ENCODE measurements around the gene UGT1A4. TPM values are rescaled to one million over a fixed set of nuclear protein-coding genes. Genes with fewer than 3 reads are reported as not detected.

The UGT1A4 gene
- polyA plus RNA-seq, 3 donors: not detected

DNA sequence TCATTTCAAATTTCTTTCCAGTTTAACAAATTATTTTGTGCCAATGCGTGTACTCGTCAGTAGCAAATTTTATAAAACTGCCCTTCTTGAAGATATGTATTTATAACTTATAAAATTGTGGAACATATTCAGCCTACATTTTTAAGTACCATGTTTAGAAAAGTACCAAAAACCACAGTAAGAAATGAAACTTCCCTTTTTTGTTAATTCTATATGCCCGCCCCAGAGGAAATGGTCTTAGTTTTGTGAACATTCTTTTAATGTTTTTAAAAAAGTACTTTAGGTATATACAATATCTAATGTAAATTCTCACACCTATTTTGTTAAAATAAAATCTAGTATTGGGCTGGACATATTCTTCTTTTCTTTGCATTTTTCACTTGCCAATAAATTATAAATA, 45.6 kb upstream of the UGT1A4 start:
- Histone ChIP-seq H4K20me1 (ENCODE audit: insufficient read depth, low read length) (no peaks in the 10 kb centered on the region), H3K4me1 (ENCODE audit: control insufficient read depth in 1 of 2, insufficient read depth in 2 of 2, low read length in 2 of 2) (no peaks in the 10 kb centered on the region), H2AFZ (ENCODE audit: insufficient read depth, low read depth, low read length, poor library complexity, severe bottlenecking) (no peak overlapping the region), H3K36me3 (replicated peaks in 1 of 2; ENCODE audit: control insufficient read depth in 1 of 2, insufficient read depth in 2 of 2, low read length in 2 of 2) (no peaks in the 10 kb centered on the region), H3K79me2 (ENCODE audit: insufficient read depth, low read length) (no peaks in the 10 kb centered on the region), H3K27ac (ENCODE audit: low read depth in 1 of 2, low read length in 2 of 2) (no peak overlapping the region), H3K9me3 (replicated peaks in 1 of 2; ENCODE audit: control insufficient read depth in 1 of 2, insufficient read depth in 1 of 2, low read length in 2 of 2) (no peaks in the 10 kb centered on the region), H3K27me3 (ENCODE audit: control insufficient read depth in 2 of 2, insufficient read depth in 2 of 2, low read length in 2 of 2) (no peaks in the 10 kb centered on the region), H3K9ac (ENCODE audit: insufficient read depth, low read length, poor library complexity, severe bottlenecking) (no peak overlapping the region), H3K4me3 (replicated peaks in 1 of 3; ENCODE audit: low read depth in 2 of 3, low read length in 3 of 3) (no peak overlapping the region), H3K4me2 (replicated peaks; ENCODE audit: extremely low read depth, low read length, poor library complexity, severe bottlenecking) (no peak overlapping the region)
- no peaks in the 10 kb centered on the region for H3K36me3 Mint-ChIP-seq
- no peaks in the 10 kb centered on the region for H3K4me1 Mint-ChIP-seq
- no peak for TF ChIP-seq CTCF (IDR thresholded peaks at IDR 0.05)
- intact Hi-C loops (cut with micrococcal nuclease): no loop called here
- H3K27ac Mint-ChIP-seq: no peak overlapping the region
- H3K4me3 Mint-ChIP-seq: no peak overlapping the region
- no peak for DNase-seq
- H3K9me3 Mint-ChIP-seq: peaks cover 0 to 4% (median 2%) of the 10 kb centered on the region in 7 donors
- H3K27me3 Mint-ChIP-seq (ENCODE audit: low read depth in 3 of 3): no peaks in the 10 kb centered on the region
- WGBS (ENCODE audit: insufficient coverage): no CpG with 5 or more reads among the region's 3 CpGs

DNA sequence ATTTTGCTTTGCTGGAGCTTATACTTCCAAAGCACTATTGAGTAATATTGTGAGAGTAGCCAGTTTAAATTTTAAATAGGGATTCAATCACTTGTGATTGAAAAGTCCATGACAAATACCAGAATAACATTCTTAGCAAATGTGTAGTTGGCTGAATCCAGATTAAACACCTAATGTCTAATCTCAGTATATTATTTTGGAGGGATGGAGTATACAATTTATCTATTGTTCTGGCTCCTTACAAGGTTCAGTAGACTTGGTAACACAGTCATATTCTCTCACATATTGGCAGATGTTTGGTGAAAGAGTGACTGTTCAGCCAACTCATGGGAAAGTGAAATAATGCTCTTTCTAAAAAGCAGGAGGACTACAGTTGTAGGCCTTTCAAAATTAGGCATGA, 44.6 kb upstream of the UGT1A4 start:
- no peak for TF ChIP-seq CTCF (IDR thresholded peaks at IDR 0.05)
- H3K4me1 Mint-ChIP-seq: no peaks in the 10 kb centered on the region
- intact Hi-C loops (cut with micrococcal nuclease): no loop called here
- no peaks in the 10 kb centered on the region for H3K9me3 ChIP-seq (replicated peaks in 1 of 2; ENCODE audit: control insufficient read depth in 1 of 2, insufficient read depth in 1 of 2, low read length in 2 of 2)
- no peaks in the 10 kb centered on the region for H3K79me2 ChIP-seq (ENCODE audit: insufficient read depth, low read length)
- H3K36me3 Mint-ChIP-seq: no peaks in the 10 kb centered on the region
- no peak for DNase-seq
- no peak overlapping the region for H3K4me3 Mint-ChIP-seq
- no peak overlapping the region for H3K4me2 ChIP-seq (replicated peaks; ENCODE audit: extremely low read depth, low read length, poor library complexity, severe bottlenecking)
- H3K36me3 ChIP-seq (replicated peaks in 1 of 2; ENCODE audit: control insufficient read depth in 1 of 2, insufficient read depth in 2 of 2, low read length in 2 of 2): no peaks in the 10 kb centered on the region
- H3K27me3 ChIP-seq (ENCODE audit: control insufficient read depth in 2 of 2, insufficient read depth in 2 of 2, low read length in 2 of 2): no peaks in the 10 kb centered on the region
- H3K4me1 ChIP-seq (ENCODE audit: control insufficient read depth in 1 of 2, insufficient read depth in 2 of 2, low read length in 2 of 2): no peaks in the 10 kb centered on the region
- no peak overlapping the region for H3K9ac ChIP-seq (ENCODE audit: insufficient read depth, low read length, poor library complexity, severe bottlenecking)
- H3K27ac Mint-ChIP-seq: no peak overlapping the region
- no peaks in the 10 kb centered on the region for H3K27me3 Mint-ChIP-seq (ENCODE audit: low read depth in 3 of 3)
- no peak overlapping the region for H3K27ac ChIP-seq (ENCODE audit: low read depth in 1 of 2, low read length in 2 of 2)
- no peak overlapping the region for H3K4me3 ChIP-seq (replicated peaks in 1 of 3; ENCODE audit: low read depth in 2 of 3, low read length in 3 of 3)
- H2AFZ ChIP-seq (ENCODE audit: insufficient read depth, low read depth, low read length, poor library complexity, severe bottlenecking): no peak overlapping the region
- peaks cover 0 to 2% (median 0%) of the 10 kb centered on the region in 7 donors for H3K9me3 Mint-ChIP-seq
- no peaks in the 10 kb centered on the region for H4K20me1 ChIP-seq (ENCODE audit: insufficient read depth, low read length)

Measured in CD14-positive monocyte (primary cell).